H1 (cell line): ENCODE data around the gene REM1. TPM values are rescaled to one million over a fixed set of nuclear protein-coding genes. Genes with fewer than 3 reads are reported as not detected.
A peak's percentile ranks its signal among the peaks of the same experiment; 100 is the strongest.

ENCODE experiments used
- ASH2L ChIP-seq: fragments of 200-600, 300-600 bp; sonication (generic); IDR thresholded peaks from one replicate; pipeline ENCODE4 v1.7.1; 2017; ENCODE audit warnings: low read length
- ATF2 ChIP-seq: IDR thresholded peaks from 2 replicates; pipeline ENCODE4 v1.6.1; 2012; ENCODE audit warnings: low read length, inconsistent platforms
- CEBPB ChIP-seq: IDR thresholded peaks from 2 replicates; pipeline ENCODE4 v1.6.1; 2012; ENCODE audit warnings: low read depth, low read length
- CREB1 ChIP-seq: IDR thresholded peaks from 2 replicates; pipeline ENCODE4 v1.6.1; 2012; ENCODE audit warnings: inconsistent platforms
- CTCF ChIP-seq, 3 experiments: IDR thresholded peaks; 1 replicate in 2 of 3; 2 replicates in 1 of 3; pipeline versions ENCODE4 v1.5.1 to v1.6.1; 2011; ENCODE audit warnings: low read length in 3 of 3, mild to moderate bottlenecking in 3 of 3, inconsistent platforms in 2 of 3, low read depth in 1 of 3, moderate library complexity in 1 of 3; ENCODE audit not compliant: insufficient read depth in 1 of 3; ENCODE audit errors: control extremely low read depth in 1 of 3
- GTF2F1 ChIP-seq: IDR thresholded peaks from 2 replicates; pipeline ENCODE4 v1.6.1; 2012; ENCODE audit warnings: low read depth, low read length, improper control_type of control experiment, borderline replicate concordance
- HDAC2 ChIP-seq, 2 experiments: fragments of 300-600 bp in 1 of 2; sonication (generic) in 1 of 2; IDR thresholded peaks; 2 replicates each; pipeline ENCODE4 v1.6.1; 2011 to 2012; ENCODE audit warnings: low read depth in 2 of 2, low read length in 2 of 2, mild to moderate bottlenecking in 2 of 2, moderate library complexity in 2 of 2, borderline replicate concordance in 1 of 2, inconsistent platforms in 1 of 2
- KDM5A ChIP-seq: fragments of 200-600 bp; IDR thresholded peaks from 2 replicates; pipeline ENCODE4 v1.7.1; 2012; ENCODE audit warnings: mild to moderate bottlenecking, low read length, inconsistent platforms, mixed read lengths
- NRF1 ChIP-seq: IDR thresholded peaks from 2 replicates; pipeline ENCODE4 v1.6.1; 2011; ENCODE audit warnings: mild to moderate bottlenecking, low read depth, low read length, improper control_type of control experiment
- PHF8 ChIP-seq: fragments of 200-600 bp; sonication (generic); conservative IDR thresholded peaks from 2 replicates; pipeline ENCODE4 v1.7.1; 2012; ENCODE audit warnings: low read depth, mild to moderate bottlenecking, inconsistent platforms, low read length, moderate library complexity
- POLR2A ChIP-seq, 2 experiments: IDR thresholded peaks; 1 replicate in 1 of 2; 2 replicates in 1 of 2; pipeline ENCODE4 v1.6.1; 2011; ENCODE audit warnings: low read depth in 2 of 2, low read length in 2 of 2, mild to moderate bottlenecking in 2 of 2; ENCODE audit errors: control extremely low read depth in 1 of 2
- RBBP5 ChIP-seq: IDR thresholded peaks from 2 replicates; pipeline ENCODE4 v1.7.1; 2012; ENCODE audit warnings: low read depth, mild to moderate bottlenecking, inconsistent platforms, low read length, moderate library complexity, borderline replicate concordance
- RFX5 ChIP-seq: IDR thresholded peaks from 2 replicates; pipeline ENCODE4 v1.6.1; 2011; ENCODE audit warnings: low read depth, low read length, improper control_type of control experiment, borderline replicate concordance
- SAP30 ChIP-seq: fragments of 300-600 bp; sonication (generic); IDR thresholded peaks from 2 replicates; pipeline ENCODE4 v1.7.1; 2012; ENCODE audit warnings: low read length, moderate library complexity, mild to moderate bottlenecking, inconsistent platforms; ENCODE audit not compliant: insufficient read depth, insufficient replicate concordance
- TAF1 ChIP-seq: IDR thresholded peaks from 2 replicates; pipeline ENCODE4 v1.6.1; 2011; ENCODE audit warnings: mild to moderate bottlenecking, low read depth, low read length
- TAF7 ChIP-seq: optimal IDR thresholded peaks from 2 replicates; pipeline ENCODE3; 2011; ENCODE audit warnings: low read depth, mild to moderate bottlenecking, inconsistent platforms, low read length, moderate library complexity, borderline replicate concordance
- polyA plus RNA-seq, 7 experiments: library from polyadenylated mRNA; depleted of rRNA in 3 of 7; stranded (reverse) in 5 of 7; unstranded in 2 of 7; fragments of >200 nt in 5 of 7; fragments of 200-250 nt in 2 of 7; gene quantifications; 1 replicate in 5 of 7; 2 replicates in 1 of 7; 4 replicates in 1 of 7; pipeline versions ENCODE4 v1.2.1 to v1.2.3, GENCODE V29; 2011 to 2013; ENCODE audit warnings: missing spikeins in 2 of 7, mixed read lengths in 2 of 7
- total RNA-seq: library from RNA; stranded (reverse); fragmentation: NEBNext Ultra II Directional; extraction: Animal tissue kit (Norgen Biotek cat#: 25700); gene quantifications from 2 replicates; pipeline ENCODE4 v1.2.1, GENCODE V29; 2021
- TF ChIP-seq, protein P1 (sequence below): IDR thresholded peaks from 2 replicates; pipeline ENCODE4 v1.6.1; 2011; ENCODE audit warnings: low read length, improper control_type of control experiment

REM1 gene
- total and polyA plus RNA-seq, 2 of the 8 experiments (the other 6 are each of a cell fraction or from before 2014, with no cell fraction given): 0.05 TPM; not detected in 1

- TF ChIP-seq, protein P1, sequence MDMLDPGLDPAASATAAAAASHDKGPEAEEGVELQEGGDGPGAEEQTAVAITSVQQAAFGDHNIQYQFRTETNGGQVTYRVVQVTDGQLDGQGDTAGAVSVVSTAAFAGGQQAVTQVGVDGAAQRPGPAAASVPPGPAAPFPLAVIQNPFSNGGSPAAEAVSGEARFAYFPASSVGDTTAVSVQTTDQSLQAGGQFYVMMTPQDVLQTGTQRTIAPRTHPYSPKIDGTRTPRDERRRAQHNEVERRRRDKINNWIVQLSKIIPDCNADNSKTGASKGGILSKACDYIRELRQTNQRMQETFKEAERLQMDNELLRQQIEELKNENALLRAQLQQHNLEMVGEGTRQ: peak; percentile 37; the same call in 1 of the 2 replicates
- TF ChIP-seq NRF1: peak; percentile 63
- TF ChIP-seq PHF8: peak; percentile 99
- TF ChIP-seq ATF2: no peak
- TF ChIP-seq TAF1: peak; percentile 95
- peak; percentile 87 for TF ChIP-seq TAF7
- TF ChIP-seq CREB1: peak; percentile 92
- TF ChIP-seq ASH2L: peak; percentile 98
- TF ChIP-seq POLR2A (IDR thresholded peaks at IDR 0.05; ENCODE audit: control extremely low read depth in 1 of 2, low read depth in 2 of 2, low read length in 2 of 2): peak; percentile 90 to 99
- TF ChIP-seq CTCF (IDR thresholded peaks at IDR 0.05; ENCODE audit: control extremely low read depth in 1 of 3, insufficient read depth in 1 of 3, low read depth in 1 of 3, low read length in 3 of 3): peak; percentile 95 to 99 (median 98)
- TF ChIP-seq CEBPB: no peak; the same call in 1 of the 2 replicates
- peak in 1 of 2 experiments; percentile 89; a peak in 1 of 4 replicates for TF ChIP-seq HDAC2 (IDR thresholded peaks at IDR 0.05; ENCODE audit: borderline replicate concordance in 1 of 2, low read depth in 2 of 2, low read length in 2 of 2)
- TF ChIP-seq GTF2F1: peak; percentile 61; the same call in 1 of the 2 replicates
- TF ChIP-seq RFX5: no peak
- TF ChIP-seq RBBP5: peak; percentile 98
- TF ChIP-seq KDM5A: peak; percentile 92
- TF ChIP-seq SAP30: peak; percentile 89
Measured at GRCh38 chr20:31514154-31515071, 39.3 kb downstream of the REM1 start, which contains the start of gene HM13 (continued).
